H1 (cell line): ENCODE results near the gene PREX1.

ENCODE experiments used
- CBX5 ChIP-seq: fragments of 300-800, 300-1000 bp; sonication (generic); IDR thresholded peaks from 2 replicates; pipeline ENCODE4 v1.7.1; 2016; ENCODE audit warnings: antibody characterized with exemption, low read length, low read depth
- EZH2 ChIP-seq: fragments of 200-600 bp; sonication (generic); IDR thresholded peaks from 2 replicates; pipeline ENCODE4 v1.7.1; 2012; ENCODE audit warnings: low read depth, mild to moderate bottlenecking, moderate library complexity, low read length, inconsistent platforms; ENCODE audit not compliant: severe bottlenecking
- FOSL1 ChIP-seq: IDR thresholded peaks from 2 replicates; pipeline ENCODE4 v1.6.1; 2011; ENCODE audit warnings: mild to moderate bottlenecking, low read depth, low read length, moderate library complexity; ENCODE audit not compliant: insufficient read depth
- KDM1A ChIP-seq: fragments of 200-600, 300-600 bp; sonication (generic); IDR thresholded peaks from 2 replicates; pipeline ENCODE4 v1.7.1; 2016; ENCODE audit warnings: mild to moderate bottlenecking, low read length, borderline replicate concordance
- NANOG ChIP-seq: IDR thresholded peaks from 2 replicates; pipeline ENCODE4 v1.6.1; 2011; ENCODE audit warnings: low read length, low read depth, mild to moderate bottlenecking, inconsistent platforms; ENCODE audit not compliant: insufficient read depth, poor library complexity, severe bottlenecking
- PHF8 ChIP-seq: fragments of 200-600 bp; sonication (generic); conservative IDR thresholded peaks from 2 replicates; pipeline ENCODE4 v1.7.1; 2012; ENCODE audit warnings: low read depth, mild to moderate bottlenecking, inconsistent platforms, low read length, moderate library complexity
- TBP ChIP-seq: IDR thresholded peaks from 2 replicates; pipeline ENCODE4 v1.6.1; 2011; ENCODE audit warnings: low read depth, low read length, improper control_type of control experiment
- TF ChIP-seq, protein P1 (sequence below), 3 experiments: IDR thresholded peaks; 1 replicate in 2 of 3; 2 replicates in 1 of 3; pipeline versions ENCODE4 v1.5.1 to v1.6.1; 2011; ENCODE audit warnings: low read length in 3 of 3, mild to moderate bottlenecking in 3 of 3, inconsistent platforms in 2 of 3, low read depth in 1 of 3, moderate library complexity in 1 of 3; ENCODE audit not compliant: insufficient read depth in 1 of 3; ENCODE audit errors: control extremely low read depth in 1 of 3

DNA sequence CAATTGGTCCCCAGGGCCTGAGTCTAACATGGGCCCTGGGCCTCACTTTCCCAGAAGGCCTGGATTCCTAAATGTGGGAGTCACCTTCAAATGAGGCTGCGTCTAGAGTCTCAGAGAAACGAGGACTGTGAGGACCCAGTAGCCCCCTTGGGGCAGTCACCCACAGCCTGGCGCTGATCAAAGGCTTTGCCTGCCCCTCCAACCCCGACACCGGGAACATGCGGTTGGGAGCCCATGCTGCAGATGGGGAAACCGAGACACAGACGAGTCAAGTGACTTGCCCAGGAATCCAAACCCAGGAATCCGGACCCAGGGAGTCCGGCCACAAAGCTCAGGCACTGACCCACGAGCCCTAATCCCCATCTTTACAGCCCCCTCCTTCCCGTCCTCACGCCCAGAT lies 209.7 kb downstream of the PREX1 start:
- TF ChIP-seq CBX5, result no peak
- TF ChIP-seq, protein P1, sequence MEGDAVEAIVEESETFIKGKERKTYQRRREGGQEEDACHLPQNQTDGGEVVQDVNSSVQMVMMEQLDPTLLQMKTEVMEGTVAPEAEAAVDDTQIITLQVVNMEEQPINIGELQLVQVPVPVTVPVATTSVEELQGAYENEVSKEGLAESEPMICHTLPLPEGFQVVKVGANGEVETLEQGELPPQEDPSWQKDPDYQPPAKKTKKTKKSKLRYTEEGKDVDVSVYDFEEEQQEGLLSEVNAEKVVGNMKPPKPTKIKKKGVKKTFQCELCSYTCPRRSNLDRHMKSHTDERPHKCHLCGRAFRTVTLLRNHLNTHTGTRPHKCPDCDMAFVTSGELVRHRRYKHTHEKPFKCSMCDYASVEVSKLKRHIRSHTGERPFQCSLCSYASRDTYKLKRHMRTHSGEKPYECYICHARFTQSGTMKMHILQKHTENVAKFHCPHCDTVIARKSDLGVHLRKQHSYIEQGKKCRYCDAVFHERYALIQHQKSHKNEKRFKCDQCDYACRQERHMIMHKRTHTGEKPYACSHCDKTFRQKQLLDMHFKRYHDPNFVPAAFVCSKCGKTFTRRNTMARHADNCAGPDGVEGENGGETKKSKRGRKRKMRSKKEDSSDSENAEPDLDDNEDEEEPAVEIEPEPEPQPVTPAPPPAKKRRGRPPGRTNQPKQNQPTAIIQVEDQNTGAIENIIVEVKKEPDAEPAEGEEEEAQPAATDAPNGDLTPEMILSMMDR (IDR thresholded peaks at IDR 0.05; ENCODE audit: control extremely low read depth in 1 of 3, insufficient read depth in 1 of 3, low read depth in 1 of 3, low read length in 3 of 3), result no peak
- TF ChIP-seq NANOG, result no peak
- no peak for TF ChIP-seq PHF8
- no peak for TF ChIP-seq KDM1A
- no peak for TF ChIP-seq TBP
- TF ChIP-seq FOSL1, result no peak
- no peak for TF ChIP-seq EZH2
